Stimulated activated CD8-positive, alpha-beta memory T cell treated with anti-CD3 and anti-CD28 coated beads, Interleukin-4, amount 100 ng/mL, for 1 hour (primary cell): ENCODE measurements around the gene CD44.
"Not testable (repeated sequence)": the region's sequence is repeated elsewhere in the genome, so short reads cannot be mapped to it uniquely, and the experiment has no call there.

ENCODE experiments used
- DNase-seq, 2 donors: peaks; one replicate each; pipeline ENCODE4 v3.0.0-alpha.2; 2020; ENCODE audit warnings: low read depth in 2 of 2, low spot score in 1 of 2

Gene CD44

DNA sequence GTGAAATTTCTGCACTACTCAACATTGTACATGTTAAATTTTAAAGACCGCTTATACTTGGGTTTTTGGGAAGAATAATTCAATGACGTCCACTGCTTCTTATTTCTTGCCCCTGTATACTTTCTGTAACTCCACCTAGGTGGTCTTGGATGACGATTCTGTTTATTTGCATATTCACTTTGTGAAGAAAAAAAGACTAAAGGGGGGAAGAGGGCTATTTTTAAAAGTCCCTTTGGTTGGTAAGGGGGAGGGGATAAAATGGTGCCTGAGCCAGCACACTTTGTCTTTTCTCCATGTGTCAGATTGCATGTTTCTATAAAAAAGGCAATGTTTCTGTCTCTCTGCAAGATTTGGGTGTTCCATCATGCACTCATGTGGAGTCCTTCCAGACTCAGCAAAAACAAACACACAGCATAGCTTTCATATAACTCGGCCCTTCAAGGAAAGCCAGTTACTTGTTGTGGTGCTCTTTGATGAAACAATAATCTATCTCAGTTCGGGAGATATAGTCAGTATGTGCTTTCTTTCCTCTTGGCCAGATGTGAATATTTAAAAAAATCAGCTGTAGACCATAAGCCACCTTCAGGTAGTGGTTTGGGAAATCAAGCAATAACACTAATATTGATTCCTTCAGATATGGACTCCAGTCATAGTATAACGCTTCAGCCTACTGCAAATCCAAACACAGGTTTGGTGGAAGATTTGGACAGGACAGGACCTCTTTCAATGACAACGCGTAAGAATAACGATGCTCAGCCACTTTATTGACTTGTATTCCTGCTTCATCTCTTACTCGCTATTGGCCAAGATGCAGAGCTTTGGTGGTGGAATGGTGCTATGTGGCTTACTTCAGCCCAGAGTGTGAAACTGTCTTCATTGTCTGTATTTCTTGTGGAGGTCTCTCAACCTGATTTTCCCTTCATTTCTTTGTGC is 68.8 kb downstream of the CD44 start:
- no peak for DNase-seq

DNA sequence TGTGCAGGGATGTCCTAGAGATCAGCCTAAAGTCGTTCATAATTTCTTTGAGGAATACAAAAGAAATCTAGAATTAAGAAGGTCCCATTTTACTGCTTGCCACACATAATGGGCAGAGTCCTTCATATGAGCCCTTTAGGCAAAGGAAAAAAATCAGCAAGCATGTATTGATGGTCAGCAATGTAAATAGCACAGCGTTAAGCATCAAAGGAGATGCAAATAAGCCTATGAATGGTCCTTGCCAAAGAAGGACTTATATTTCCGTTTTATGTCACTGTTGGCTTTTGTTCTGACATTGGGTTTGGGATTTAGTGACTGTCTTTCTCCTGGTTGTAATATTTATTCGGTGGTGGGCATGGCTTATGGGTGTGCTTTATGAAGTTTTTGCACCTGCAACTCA is 69.8 kb downstream of the CD44 start:
- DNase-seq: no peak

DNA sequence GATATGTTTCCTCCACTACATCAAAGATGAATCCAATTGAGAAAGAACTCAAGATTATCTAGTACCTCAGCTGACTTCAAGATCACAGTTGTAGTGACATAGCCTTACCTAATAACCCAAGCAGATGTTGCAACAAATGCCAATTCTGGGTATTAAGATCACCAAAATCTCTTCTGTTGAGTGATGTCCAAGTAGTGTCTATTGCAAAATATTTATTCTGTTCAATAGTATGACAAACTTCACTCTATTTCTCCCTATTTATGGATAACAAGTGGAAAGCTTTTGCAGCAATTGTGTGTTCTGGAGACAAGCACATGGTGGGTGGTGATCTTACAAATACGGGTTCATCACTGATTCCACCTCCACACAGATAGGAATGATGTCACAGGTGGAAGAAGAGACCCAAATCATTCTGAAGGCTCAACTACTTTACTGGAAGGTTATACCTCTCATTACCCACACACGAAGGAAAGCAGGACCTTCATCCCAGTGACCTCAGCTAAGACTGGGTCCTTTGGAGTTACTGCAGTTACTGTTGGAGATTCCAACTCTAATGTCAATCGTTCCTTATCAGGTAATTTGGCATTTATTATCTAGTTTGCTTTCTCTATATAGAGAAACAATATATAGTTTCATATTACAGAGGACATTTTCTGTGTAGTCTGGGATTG is 72.0 kb downstream of the CD44 start:
- no peak for DNase-seq

DNA sequence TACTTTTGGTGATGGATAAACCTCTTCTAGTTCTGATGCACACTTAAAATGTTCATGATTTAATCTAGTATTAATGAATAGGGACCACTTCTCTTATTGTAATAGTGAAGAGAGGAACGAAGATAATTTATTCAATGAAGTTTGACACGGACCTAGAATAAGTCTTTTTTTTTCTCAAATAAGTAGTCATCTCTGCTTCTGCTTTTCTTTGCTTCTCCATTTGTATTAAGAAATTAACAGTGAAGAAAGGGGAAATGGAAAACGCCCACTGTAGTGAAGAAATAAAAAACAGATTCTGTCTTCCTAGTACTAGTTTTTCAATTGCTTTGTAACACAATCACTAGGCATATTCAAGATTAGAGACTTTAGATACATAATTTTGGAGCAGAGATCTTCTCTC is 73.0 kb downstream of the CD44 start:
- DNase-seq: no peak

DNA sequence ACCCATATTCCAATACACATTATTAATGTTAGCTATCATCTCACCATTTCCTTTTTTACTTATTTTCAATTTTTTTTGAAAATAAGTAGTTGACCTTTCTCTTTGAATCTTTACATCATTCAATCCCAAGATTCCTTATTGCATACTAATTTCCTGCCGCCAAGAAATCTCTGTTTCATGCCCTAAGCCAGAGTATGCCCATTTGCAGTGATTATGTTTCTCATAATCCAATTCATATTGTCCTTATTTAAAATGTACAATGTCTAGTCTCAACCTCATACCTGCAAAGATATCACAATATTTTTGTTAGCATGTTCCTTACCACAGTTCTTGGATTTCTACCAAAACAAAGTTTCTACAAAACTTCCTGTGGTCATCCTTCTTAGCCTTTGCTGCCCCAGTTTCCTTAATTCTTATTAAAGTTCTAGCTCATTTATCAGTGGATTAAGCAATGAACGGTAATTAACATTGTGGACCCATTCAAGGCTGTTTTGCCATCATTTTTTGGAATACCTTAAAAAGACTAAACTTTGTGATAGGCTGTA is 75.3 kb downstream of the CD44 start:
- DNase-seq: no peak

DNA sequence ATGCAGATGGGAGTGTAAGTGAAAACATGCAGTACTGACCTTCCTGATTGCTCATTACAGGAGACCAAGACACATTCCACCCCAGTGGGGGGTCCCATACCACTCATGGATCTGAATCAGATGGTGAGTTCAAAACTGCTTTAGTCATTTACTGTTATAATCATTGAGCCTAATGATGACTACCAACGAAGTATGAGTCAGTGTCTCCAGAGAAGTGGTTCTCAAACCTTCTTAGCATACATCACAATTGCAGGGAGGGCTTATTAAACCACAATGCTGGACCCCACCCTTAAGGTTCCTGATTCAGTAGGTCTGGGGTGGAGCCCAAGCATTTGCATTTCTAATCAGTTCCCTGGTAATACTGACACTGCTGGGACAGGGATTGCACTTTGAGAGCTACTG is 75.8 kb downstream of the CD44 start:
- no peak for DNase-seq

DNA sequence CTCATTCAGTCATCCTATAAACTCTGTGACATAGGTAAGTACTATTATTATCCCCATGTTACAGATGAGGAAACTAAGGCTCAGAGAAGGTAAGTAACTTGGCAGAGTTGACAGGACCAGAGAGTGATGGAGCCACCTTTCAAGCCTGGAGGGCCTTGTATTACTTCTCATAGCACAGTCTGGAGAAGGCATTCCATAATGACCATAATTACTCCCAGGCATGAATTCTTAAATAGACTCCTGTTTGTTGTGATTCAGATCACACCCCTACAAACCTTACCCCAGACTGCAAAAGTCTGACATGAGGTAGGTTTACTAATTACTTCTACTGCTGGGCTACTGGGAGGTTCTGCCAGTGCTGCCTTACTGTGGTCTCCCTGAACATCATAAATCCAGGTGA is 77.0 kb downstream of the CD44 start:
- DNase-seq: no peak

DNA sequence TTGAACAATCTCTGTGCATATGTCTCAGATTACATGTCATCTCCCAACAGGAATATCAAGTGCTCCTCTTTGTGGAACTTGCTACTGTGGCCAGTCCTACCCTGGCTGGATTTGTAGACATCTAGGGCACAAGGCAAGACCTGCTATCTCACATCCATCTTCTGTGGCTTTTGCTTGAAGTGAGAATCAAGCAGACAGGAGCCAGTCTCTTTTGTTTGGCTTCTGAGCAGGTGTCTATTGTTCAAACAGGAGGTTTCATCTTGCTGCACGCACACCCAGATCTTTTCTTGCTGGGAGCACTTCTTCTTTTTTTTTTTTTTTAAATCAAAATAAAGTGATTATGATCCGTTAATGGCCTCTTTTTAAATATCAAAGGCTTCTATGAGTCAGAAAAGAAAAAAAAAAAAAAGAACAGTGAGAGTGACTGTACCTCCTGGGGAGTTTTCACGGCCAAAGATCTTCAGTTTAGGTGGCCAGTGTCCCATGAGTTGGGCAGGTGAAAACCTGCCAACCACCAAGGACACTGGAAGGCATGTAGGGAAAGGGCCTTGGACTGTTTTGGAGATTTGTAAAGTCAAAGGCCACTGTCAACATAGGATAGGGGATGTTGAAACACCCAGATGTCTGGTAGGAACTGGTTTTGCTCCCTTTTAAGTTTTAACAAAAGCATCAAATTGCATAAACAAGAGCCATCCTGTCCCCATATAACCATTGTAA is 78.1 kb downstream of the CD44 start:
- no peak for DNase-seq

DNA sequence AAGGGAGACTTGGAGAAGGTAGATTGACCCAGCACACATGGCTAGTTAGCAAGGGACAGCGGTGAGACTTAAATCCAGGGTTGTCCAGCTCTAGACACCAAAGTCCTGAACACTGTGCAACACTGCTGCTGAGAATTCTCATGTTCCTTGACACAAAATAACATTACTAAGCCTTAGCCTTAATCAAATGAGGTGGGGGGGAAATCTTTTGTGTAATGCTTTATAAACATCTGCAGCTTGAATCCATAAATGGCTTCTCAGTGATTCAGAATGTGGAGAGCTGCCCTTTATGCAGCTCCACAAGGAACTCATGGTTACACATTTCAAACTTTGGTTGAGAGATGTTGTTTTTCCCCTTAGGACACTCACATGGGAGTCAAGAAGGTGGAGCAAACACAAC is 80.0 kb downstream of the CD44 start:
- no peak for DNase-seq

DNA sequence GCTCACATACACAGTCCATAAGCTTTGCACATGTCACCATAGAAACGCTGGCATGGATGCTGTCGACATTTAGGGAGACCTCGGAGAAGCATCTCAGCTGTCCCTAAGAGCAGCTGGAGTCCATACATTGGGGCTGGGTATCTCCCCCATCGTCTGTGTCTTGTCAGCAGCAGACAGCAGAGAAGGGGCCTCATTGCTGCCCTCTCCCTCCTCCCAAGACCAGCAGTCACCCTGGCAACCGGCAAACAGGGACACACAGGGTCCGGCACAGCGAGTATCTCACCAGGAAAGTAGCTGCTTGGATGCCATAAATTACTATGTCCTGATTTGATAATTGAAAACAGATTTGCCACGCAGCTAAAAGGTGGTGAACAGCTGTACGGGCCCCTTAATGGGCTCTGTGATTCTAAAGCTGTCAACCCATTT is 84.4 kb downstream of the CD44 start:
- DNase-seq: no peak

DNA sequence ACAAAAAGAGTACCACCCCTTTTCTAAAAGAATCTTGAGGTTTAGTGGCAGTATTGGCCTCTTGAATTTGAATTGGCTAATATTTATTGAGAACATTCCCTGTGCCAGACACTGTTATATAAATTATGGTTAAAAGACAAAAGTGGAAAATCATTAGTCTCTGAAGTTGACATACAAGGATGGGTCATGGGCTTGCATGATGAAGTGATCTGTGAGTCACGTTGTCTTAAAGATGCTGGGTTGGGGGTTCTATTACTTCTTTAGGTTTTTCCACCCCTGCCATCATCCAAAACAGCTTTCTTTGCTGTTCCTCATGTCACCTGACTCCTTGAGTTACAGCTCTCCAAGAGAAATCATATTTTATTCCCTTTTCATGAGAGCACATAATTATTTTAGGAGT is 85.0 kb downstream of the CD44 start:
- DNase-seq: no peak

DNA sequence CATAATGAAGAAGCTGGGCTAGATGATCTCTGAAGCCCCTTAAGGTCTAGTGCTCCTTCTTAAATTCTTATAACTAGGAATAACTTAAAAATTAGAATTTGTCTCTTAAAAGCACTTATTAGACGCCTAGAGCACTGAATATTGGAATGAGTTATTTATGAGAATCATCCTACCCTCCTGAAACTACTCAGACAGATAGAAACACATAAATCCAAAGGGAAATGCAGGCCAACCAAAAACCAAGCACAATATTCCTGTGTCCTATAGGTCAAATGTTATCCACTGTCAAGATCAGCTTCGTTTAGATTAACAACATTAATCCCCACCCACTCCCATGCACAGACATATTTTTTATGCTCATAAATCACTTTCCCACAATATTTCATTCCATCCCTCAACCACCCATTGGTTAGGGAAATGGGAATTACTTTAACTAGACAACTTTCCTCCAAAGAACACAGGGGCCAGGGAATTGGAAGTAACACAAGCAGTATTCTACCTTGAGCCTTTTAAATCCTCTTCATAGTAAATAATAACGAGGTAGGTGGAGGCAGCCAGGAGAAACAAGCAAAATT is 87.1 kb downstream of the CD44 start:
- DNase-seq: no peak

DNA sequence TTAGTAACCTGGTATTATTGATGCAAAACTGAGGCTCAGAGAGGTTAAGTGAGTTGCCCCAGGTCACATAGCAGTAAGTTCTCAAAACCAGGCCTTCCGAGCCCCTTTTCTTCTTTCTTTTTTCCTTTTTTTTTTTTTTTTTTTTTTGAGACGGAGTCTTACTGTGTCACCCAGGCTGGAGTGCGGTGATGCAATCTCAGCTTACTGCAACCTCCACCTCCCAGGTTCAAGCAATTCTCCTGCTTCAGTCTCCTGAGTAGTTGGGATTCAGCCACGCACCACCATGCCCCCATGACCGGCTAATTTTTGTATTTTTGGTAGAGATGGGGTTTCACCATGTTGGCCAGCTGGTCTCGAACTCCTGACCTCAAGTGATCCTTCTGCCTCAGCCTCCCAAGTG is 87.8 kb downstream of the CD44 start:
- not testable (repeated sequence) for DNase-seq

DNA sequence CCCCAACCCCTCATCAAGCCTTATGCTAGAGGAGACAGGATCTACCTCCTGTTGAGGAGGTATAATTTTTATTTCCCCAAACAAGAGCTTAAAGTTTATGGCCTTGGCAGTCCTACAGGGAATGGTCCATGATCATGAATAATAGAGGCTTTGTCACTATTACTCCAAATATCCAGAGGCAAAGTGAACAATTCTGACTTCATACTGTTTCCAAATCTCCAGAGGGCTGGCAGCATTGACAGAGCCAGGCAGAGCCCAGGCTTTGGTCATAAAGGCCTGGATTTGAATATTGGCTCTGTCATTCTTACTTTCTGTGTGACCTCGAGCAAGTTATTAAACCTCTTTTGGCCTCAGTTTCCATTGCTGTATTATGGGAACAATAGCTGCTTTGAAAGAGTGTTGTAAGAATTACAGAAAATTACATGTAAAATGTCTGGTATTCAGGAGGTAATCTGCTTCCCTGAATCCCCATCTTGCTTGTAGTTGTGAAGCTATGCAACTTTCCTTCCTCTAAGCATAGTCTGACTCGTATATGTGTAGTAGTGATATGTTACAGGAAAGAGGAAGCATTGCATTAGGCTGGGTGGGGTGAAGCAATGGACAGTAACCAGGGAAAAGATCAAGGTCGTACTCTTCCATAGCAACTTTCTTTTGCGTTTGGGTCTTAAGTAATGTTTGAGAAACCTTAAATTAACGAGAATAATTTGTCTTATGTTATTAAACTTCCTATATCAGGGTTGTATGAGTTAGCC is 88.8 kb downstream of the CD44 start:
- DNase-seq: no peak

DNA sequence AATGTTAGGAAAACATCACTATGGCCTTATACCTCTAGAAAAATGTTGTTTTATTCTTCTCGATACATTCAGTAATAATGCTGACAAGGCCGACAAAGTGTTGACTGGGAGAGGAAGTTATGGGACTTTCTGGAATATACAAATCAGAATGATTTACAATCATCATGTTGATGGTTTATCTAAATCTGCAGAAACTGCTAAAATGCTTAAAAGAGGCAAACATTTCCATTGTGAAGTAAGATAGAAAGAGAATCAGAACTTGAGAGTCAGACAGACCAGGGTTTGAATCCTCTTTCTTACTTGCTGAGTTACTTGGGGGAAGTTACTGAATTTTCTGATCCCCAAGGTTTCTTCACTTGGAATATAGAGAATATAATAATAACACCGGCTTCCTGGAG is 89.4 kb downstream of the CD44 start:
- no peak for DNase-seq

DNA sequence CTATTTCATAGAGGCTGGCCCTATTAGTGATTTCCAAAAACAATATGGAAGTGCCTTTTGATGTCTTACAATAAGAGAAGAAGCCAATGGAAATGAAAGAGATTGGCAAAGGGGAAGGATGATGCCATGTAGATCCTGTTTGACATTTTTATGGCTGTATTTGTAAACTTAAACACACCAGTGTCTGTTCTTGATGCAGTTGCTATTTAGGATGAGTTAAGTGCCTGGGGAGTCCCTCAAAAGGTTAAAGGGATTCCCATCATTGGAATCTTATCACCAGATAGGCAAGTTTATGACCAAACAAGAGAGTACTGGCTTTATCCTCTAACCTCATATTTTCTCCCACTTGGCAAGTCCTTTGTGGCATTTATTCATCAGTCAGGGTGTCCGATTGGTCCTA is 91.4 kb downstream of the CD44 start:
- no peak for DNase-seq

DNA sequence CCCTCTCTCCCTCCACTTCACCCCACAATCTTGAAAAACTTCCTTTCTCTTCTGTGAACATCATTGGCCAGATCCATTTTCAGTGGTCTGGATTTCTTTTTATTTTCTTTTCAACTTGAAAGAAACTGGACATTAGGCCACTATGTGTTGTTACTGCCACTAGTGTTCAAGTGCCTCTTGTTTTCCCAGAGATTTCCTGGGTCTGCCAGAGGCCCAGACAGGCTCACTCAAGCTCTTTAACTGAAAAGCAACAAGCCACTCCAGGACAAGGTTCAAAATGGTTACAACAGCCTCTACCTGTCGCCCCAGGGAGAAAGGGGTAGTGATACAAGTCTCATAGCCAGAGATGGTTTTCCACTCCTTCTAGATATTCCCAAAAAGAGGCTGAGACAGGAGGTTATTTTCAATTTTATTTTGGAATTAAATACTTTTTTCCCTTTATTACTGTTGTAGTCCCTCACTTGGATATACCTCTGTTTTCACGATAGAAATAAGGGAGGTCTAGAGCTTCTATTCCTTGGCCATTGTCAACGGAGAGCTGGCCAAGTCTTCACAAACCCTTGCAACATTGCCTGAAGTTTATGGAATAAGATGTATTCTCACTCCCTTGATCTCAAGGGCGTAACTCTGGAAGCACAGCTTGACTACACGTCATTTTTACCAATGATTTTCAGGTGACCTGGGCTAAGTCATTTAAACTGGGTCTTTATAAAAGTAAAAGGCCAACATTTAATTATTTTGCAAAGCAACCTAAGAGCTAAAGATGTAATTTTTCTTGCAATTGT is 92.3 kb downstream of the CD44 start:
- DNase-seq: no peak

DNA sequence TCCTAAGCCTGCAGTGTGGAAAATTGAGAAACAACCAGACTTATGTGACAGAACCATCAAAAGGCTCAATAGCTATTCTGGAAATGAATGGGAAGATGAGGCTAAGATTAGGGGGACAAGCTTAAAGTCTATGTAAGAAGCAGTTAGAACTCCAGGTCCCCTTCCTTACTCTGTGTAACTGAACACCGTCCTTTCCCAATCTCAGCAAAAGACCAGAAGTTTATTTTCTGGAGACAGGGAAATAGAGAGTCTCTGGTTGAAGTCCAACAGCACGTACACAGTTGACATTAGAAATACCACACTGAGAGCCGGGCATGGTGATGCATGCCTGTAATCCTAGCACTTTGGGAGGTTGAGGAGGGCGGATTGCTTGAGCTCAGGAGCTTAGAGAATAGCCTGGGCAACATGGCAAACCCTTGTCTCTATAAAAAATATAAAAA is 93.9 kb downstream of the CD44 start:
- no peak for DNase-seq

DNA sequence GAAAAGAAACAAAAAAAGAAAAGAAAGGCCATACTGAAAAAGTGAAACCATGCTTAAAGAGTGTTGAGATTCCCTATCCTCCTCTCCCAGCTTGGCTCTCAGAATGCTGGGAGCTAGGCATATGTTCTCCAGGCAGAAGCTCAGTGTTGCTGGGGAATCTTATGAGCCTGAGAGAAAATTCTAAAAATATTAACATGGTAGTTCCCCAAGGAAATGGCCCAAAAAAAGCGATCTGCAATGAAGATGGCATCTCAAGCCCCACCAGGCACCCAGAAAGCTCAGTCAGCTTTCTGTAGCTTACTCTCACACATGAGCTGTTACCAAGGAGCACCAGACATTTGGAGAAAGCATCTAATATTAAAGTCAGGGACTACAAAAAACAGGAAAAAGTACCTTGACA is 94.5 kb downstream of the CD44 start:
- no peak for DNase-seq
